ENCODE data around the gene HSPB6.

DNA sequence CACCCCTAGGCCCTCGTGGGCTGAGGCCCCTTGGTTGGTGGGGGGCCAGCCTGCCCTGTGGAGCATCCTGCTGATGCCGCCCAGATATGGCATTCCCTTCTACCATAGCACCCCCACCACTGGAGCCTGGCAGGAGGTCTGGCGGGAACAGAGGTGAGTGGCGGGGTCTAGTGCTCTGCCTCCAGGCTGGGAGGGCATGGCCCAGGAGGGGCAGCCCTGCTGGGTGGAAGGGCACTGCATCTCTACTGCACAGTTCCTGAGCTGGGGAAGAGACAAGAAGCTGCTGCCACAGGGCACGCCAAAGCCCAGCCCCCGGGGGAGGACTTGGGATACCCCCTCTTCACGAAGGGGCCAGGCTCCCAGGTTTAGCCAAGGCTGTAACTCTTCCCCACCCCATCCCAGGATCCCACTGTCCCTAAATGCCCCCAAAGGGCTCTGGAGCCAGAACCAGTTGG is 41.4 kb downstream of the HSPB6 start:
- no peak for TF ChIP-seq CTCF (IDR thresholded peaks at IDR 0.05; ENCODE audit: low read depth, low read length)
- no peak for TF ChIP-seq EZH2phosphoT487 (IDR thresholded peaks at IDR 0.05; ENCODE audit: low read depth)
